Fibroblast of lung (primary cell): Measurements from ENCODE around the gene DNAJC12. TPM values are rescaled to one million over a fixed set of nuclear protein-coding genes. Genes with fewer than 3 reads are reported as not detected.

Experiments used
- DNase-seq, 2 donors: peaks; one replicate each; pipeline versions ENCODE4 v3.0.0 to v3.0.0-alpha.2; 2010; ENCODE audit warnings: low read depth in 2 of 2
- H2AFZ ChIP-seq: 2 replicates; pipeline ENCODE4 v1.5.1; 2012; ENCODE audit warnings: low read length, control low read depth, inconsistent platforms
- H3K27ac ChIP-seq: 2 replicates; pipeline ENCODE4 v1.5.1; 2011; ENCODE audit warnings: low read length, control low read depth; ENCODE audit not compliant: insufficient read depth
- H3K27me3 ChIP-seq: 2 replicates; pipeline ENCODE4 v1.5.1; 2011; ENCODE audit warnings: mild to moderate bottlenecking, low read length; ENCODE audit not compliant: control insufficient read depth, insufficient read depth
- H3K36me3 ChIP-seq: 2 replicates; pipeline ENCODE4 v1.5.1; 2011; ENCODE audit warnings: low read length; ENCODE audit not compliant: control insufficient read depth, insufficient read depth
- H3K4me1 ChIP-seq: 2 replicates; pipeline ENCODE4 v1.5.1; 2011; ENCODE audit warnings: low read length; ENCODE audit not compliant: control insufficient read depth, insufficient read depth; ENCODE audit errors: extremely low read depth
- H3K4me2 ChIP-seq: 2 replicates; pipeline ENCODE4 v1.5.1; 2011; ENCODE audit warnings: low read length, control low read depth; ENCODE audit not compliant: insufficient read depth; ENCODE audit errors: extremely low read depth
- H3K4me3 ChIP-seq, 4 experiments: fragments of 200-600 bp in 1 of 4; sonication (generic) in 1 of 4; replicated peaks in 1 of 4; 2 replicates each; pipeline ENCODE4 v1.5.1; 2011 to 2016; ENCODE audit warnings: low read length in 4 of 4, low read depth in 3 of 4, mild to moderate bottlenecking in 3 of 4, control low read depth in 2 of 4, inconsistent platforms in 1 of 4, mixed read lengths in 1 of 4; ENCODE audit not compliant: insufficient read depth in 1 of 4; ENCODE audit errors: control extremely low read depth in 1 of 4
- H3K79me2 ChIP-seq: 2 replicates; pipeline ENCODE4 v1.5.1; 2012; ENCODE audit warnings: mild to moderate bottlenecking, low read length, inconsistent platforms; ENCODE audit not compliant: control insufficient read depth, insufficient read depth
- H3K9ac ChIP-seq: 2 replicates; pipeline ENCODE4 v1.5.1; 2011; ENCODE audit warnings: mild to moderate bottlenecking, low read length, control low read depth; ENCODE audit not compliant: insufficient read depth
- H3K9me3 ChIP-seq: 2 replicates; pipeline ENCODE4 v1.5.1; 2012; ENCODE audit warnings: low read depth, low read length; ENCODE audit not compliant: control insufficient read depth, insufficient read depth
- H4K20me1 ChIP-seq: 2 replicates; pipeline ENCODE4 v1.5.1; 2011; ENCODE audit warnings: low read length; ENCODE audit not compliant: control insufficient read depth, insufficient read depth; ENCODE audit errors: extremely low read depth
- EZH2 ChIP-seq: IDR thresholded peaks from 2 replicates; pipeline ENCODE4 v1.5.1; 2012; ENCODE audit warnings: low read length, control low read depth, mild to moderate bottlenecking; ENCODE audit errors: missing control alignments
- polyA plus RNA-seq, 2 donors: library from polyadenylated mRNA; depleted of rRNA in 1 of 2; stranded (reverse) in 1 of 2; unstranded in 1 of 2; fragments of >200 nt; gene quantifications; 2 replicates each; pipeline ENCODE4 v1.2.1, GENCODE V29; 2011 to 2012; ENCODE audit warnings: missing spikeins in 1 of 2
- total RNA-seq: library from RNA; depleted of rRNA; stranded (reverse); fragments of >200 nt; gene quantifications from 2 replicates; pipeline ENCODE4 v1.2.1, GENCODE V29; 2014
- TF ChIP-seq, protein P1 (sequence below), 2 donors: IDR thresholded peaks in 1 of 2; conservative IDR thresholded peaks in 1 of 2; 1 replicate in 1 of 2; 2 replicates in 1 of 2; pipeline ENCODE4 v1.5.1; 2011 to 2012; ENCODE audit warnings: low read length in 2 of 2, control low read depth in 1 of 2, inconsistent platforms in 1 of 2, low read depth in 1 of 2, mild to moderate bottlenecking in 1 of 2

DNAJC12 gene
- total and polyA plus RNA-seq, 2 donors (not counting 1 experiment from before 2014, with no cell fraction given): 1.8 to 2.3 TPM

DNA sequence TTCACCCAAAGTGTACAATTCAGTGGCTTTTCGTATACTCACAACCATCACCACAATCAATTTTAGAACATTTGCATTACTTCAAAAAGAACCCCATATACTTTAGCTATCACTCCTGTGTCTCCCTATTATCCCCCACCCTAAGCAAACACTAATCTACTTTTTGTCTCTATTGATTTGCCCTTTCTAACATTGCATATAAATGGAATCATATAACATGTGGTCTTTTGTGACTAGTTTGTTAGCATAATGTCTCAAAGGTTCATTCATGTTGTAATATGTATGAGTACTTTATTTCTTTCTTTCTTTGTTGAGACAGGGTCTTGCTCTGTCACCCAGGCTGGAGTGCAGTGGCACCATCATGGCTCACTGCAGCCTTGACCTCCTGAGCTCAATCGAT lies 21.0 kb upstream of the DNAJC12 start:
- no peaks in the 10 kb centered on the region for H3K36me3 ChIP-seq
- H2AFZ ChIP-seq: no peak overlapping the region
- no peak for TF ChIP-seq EZH2
- TF ChIP-seq, protein P1, sequence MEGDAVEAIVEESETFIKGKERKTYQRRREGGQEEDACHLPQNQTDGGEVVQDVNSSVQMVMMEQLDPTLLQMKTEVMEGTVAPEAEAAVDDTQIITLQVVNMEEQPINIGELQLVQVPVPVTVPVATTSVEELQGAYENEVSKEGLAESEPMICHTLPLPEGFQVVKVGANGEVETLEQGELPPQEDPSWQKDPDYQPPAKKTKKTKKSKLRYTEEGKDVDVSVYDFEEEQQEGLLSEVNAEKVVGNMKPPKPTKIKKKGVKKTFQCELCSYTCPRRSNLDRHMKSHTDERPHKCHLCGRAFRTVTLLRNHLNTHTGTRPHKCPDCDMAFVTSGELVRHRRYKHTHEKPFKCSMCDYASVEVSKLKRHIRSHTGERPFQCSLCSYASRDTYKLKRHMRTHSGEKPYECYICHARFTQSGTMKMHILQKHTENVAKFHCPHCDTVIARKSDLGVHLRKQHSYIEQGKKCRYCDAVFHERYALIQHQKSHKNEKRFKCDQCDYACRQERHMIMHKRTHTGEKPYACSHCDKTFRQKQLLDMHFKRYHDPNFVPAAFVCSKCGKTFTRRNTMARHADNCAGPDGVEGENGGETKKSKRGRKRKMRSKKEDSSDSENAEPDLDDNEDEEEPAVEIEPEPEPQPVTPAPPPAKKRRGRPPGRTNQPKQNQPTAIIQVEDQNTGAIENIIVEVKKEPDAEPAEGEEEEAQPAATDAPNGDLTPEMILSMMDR (conservative IDR thresholded peaks at IDR 0.05 in 1 of 2, IDR thresholded peaks at IDR 0.05 in 1 of 2; ENCODE audit: low read depth in 1 of 2, low read length in 2 of 2): no peak
- H3K79me2 ChIP-seq: no peaks in the 10 kb centered on the region
- H3K27me3 ChIP-seq: no peaks in the 10 kb centered on the region
- no peak overlapping the region for H3K27ac ChIP-seq
- no peak overlapping the region for H3K4me2 ChIP-seq
- H4K20me1 ChIP-seq: no peaks in the 10 kb centered on the region
- no peak for DNase-seq
- H3K4me1 ChIP-seq: no peaks in the 10 kb centered on the region
- no peak overlapping the region for H3K4me3 ChIP-seq
- H3K9ac ChIP-seq: no peak overlapping the region
- no peaks in the 10 kb centered on the region for H3K9me3 ChIP-seq

DNA sequence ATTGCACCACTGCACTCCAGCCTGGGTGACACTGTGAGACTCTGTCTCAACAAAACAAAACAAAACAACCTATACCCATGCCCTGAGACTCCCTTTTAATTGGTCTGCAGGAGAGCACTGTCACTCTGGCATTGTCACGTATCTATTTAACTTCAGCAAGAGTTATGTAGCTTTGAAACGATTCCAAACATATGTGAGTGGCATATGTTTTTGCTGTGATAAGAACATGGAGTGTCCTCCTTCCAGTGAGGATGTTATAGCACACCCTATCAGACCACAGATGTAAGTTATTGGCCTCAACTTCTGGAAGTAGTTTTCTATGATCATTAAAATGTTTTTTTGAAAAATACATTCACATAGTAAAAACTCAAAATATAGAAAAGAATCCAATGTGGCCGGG lies 15.5 kb upstream of the DNAJC12 start:
- DNase-seq: no peak
- H3K27me3 ChIP-seq: no peaks in the 10 kb centered on the region
- H3K4me2 ChIP-seq: no peak overlapping the region

DNA sequence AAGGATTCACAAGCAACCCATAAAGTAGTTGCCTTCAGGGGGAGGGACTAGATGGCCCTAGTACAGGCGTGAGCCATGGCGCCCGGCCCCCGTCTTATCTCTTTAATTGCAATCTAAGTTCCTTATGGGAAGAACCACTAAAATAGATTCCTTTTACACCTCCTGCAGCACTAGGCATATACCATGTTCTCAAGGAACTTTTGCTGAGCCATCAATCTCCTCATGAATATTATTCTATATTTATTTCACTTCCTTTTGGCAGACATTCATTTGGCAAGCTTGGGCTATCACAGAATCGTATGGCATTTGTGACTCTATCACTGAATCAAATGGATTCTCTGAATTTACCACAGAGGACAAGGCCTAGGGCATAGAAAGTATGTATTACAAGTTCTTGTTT lies 14.8 kb upstream of the DNAJC12 start:
- Histone ChIP-seq H3K79me2 (no peaks in the 10 kb centered on the region), H4K20me1 (no peaks in the 10 kb centered on the region), H3K9ac (no peak overlapping the region), H3K9me3 (no peaks in the 10 kb centered on the region), H3K27ac (no peak overlapping the region), H3K27me3 (no peaks in the 10 kb centered on the region), H3K36me3 (no peaks in the 10 kb centered on the region), H3K4me1 (no peaks in the 10 kb centered on the region), H2AFZ (no peak overlapping the region), H3K4me3 (no peak overlapping the region), H3K4me2 (no peak overlapping the region)
- DNase-seq: no peak
- no peak for TF ChIP-seq EZH2
- TF ChIP-seq, protein P1 (conservative IDR thresholded peaks at IDR 0.05 in 1 of 2, IDR thresholded peaks at IDR 0.05 in 1 of 2; ENCODE audit: low read depth in 1 of 2, low read length in 2 of 2): no peak

More for the DNA sequence above, 15.5 kb upstream of the DNAJC12 start:
- Histone ChIP-seq H2AFZ (no peak overlapping the region), H4K20me1 (no peaks in the 10 kb centered on the region), H3K79me2 (no peaks in the 10 kb centered on the region), H3K36me3 (no peaks in the 10 kb centered on the region), H3K27ac (no peak overlapping the region), H3K4me1 (no peaks in the 10 kb centered on the region), H3K4me3 (no peak overlapping the region), H3K9ac (no peak overlapping the region), H3K9me3 (no peaks in the 10 kb centered on the region)
- TF ChIP-seq, protein P1 (conservative IDR thresholded peaks at IDR 0.05 in 1 of 2, IDR thresholded peaks at IDR 0.05 in 1 of 2; ENCODE audit: low read depth in 1 of 2, low read length in 2 of 2): no peak
